HepG2 (cell line): ENCODE results near the gene VAC14. TPM values are rescaled to one million over a fixed set of nuclear protein-coding genes. Genes with fewer than 3 reads are reported as not detected.

Experiments used
- ARNT2 ChIP-seq: sonication (generic); formaldehyde crosslinking; IDR thresholded peaks from 2 replicates; pipeline ENCODE4 v1.8.0; 2022; ENCODE audit warnings: mild to moderate bottlenecking, low read depth, missing genetic modification reagents, moderate library complexity
- CREM ChIP-seq, 2 experiments: sonication (generic) in 1 of 2; formaldehyde crosslinking in 1 of 2; IDR thresholded peaks; 2 replicates each; pipeline versions ENCODE4 v1.4.0 to v1.6.1; 2016 to 2020; ENCODE audit warnings: antibody characterized with exemption in 1 of 2, mild to moderate bottlenecking in 1 of 2, missing genetic modification reagents in 1 of 2
- FOXM1 ChIP-seq: sonication (generic); formaldehyde crosslinking; IDR thresholded peaks from 2 replicates; pipeline ENCODE4 v1.5.0; 2020; ENCODE audit warnings: missing genetic modification reagents
- GFI1 ChIP-seq: sonication (generic); formaldehyde crosslinking; IDR thresholded peaks from 2 replicates; pipeline ENCODE4 v1.5.0; 2020; ENCODE audit warnings: missing genetic modification reagents, mild to moderate bottlenecking, borderline replicate concordance
- MAFG ChIP-seq: sonication (generic); formaldehyde crosslinking; IDR thresholded peaks from 2 replicates; pipeline ENCODE4 v1.5.1; 2020; ENCODE audit warnings: mild to moderate bottlenecking, missing genetic modification reagents
- NFIB ChIP-seq: sonication (generic); formaldehyde crosslinking; IDR thresholded peaks from 2 replicates; pipeline ENCODE4 v1.9.0; 2021; ENCODE audit warnings: missing genetic modification reagents, mild to moderate bottlenecking, borderline replicate concordance
- NFYC ChIP-seq: IDR thresholded peaks from 2 replicates; pipeline ENCODE4 v1.6.1; 2016; ENCODE audit warnings: missing genetic modification reagents, missing compliant biosample characterization
- RAD51 ChIP-seq: fragments of 450-650 bp; IDR thresholded peaks from 2 replicates; pipeline ENCODE4 v1.6.1; 2016; ENCODE audit warnings: borderline replicate concordance
- RXRA ChIP-seq: sonication (generic); formaldehyde crosslinking; IDR thresholded peaks from 2 replicates; pipeline ENCODE4 v1.5.1; 2020; ENCODE audit warnings: missing genetic modification reagents
- RXRB ChIP-seq: IDR thresholded peaks from 2 replicates; pipeline ENCODE4 v1.6.1; 2016; ENCODE audit warnings: borderline replicate concordance, missing genetic modification reagents, missing compliant biosample characterization
- TBX2 ChIP-seq: sonication (generic); formaldehyde crosslinking; IDR thresholded peaks from 2 replicates; pipeline ENCODE4 v1.5.0; 2020; ENCODE audit warnings: missing genetic modification reagents, mild to moderate bottlenecking, borderline replicate concordance
- TEAD3 ChIP-seq: optimal IDR thresholded peaks from 2 replicates; pipeline ENCODE3; 2016; ENCODE audit warnings: borderline replicate concordance
- THAP11 ChIP-seq: IDR thresholded peaks from 2 replicates; pipeline ENCODE4 v1.6.1; 2016; ENCODE audit warnings: missing biosample characterization, missing genetic modification reagents
- ZFP36L2 ChIP-seq: sonication (generic); formaldehyde crosslinking; IDR thresholded peaks from 2 replicates; pipeline ENCODE4 v1.4.0; 2020; ENCODE audit warnings: missing genetic modification reagents
- ZNF180 ChIP-seq: sonication (generic); formaldehyde crosslinking; IDR thresholded peaks from 2 replicates; pipeline ENCODE4 v1.4.0; 2020; ENCODE audit warnings: low read depth, missing genetic modification reagents, borderline replicate concordance
- ZNF230 ChIP-seq: sonication (generic); formaldehyde crosslinking; IDR thresholded peaks from 2 replicates; pipeline ENCODE4 v1.4.0; 2020; ENCODE audit warnings: mild to moderate bottlenecking, missing genetic modification reagents
- ZNF264 ChIP-seq: sonication (generic); formaldehyde crosslinking; IDR thresholded peaks from 2 replicates; pipeline ENCODE4 v1.4.0; 2020; ENCODE audit warnings: missing genetic modification reagents
- ZNF441 ChIP-seq: sonication (generic); formaldehyde crosslinking; IDR thresholded peaks from 2 replicates; pipeline ENCODE4 v1.7.0; 2021; ENCODE audit warnings: missing genetic modification reagents, borderline replicate concordance
- ZNF562 ChIP-seq: sonication (generic); formaldehyde crosslinking; IDR thresholded peaks from 2 replicates; pipeline ENCODE4 v1.8.0; 2022; ENCODE audit warnings: missing genetic modification reagents, borderline replicate concordance
- ZNF776 ChIP-seq: sonication (generic); formaldehyde crosslinking; IDR thresholded peaks from 2 replicates; pipeline ENCODE4 v1.4.0; 2020; ENCODE audit warnings: mild to moderate bottlenecking, missing genetic modification reagents
- polyA plus RNA-seq, 8 experiments: library from polyadenylated mRNA; depleted of rRNA in 3 of 8; stranded (reverse) in 7 of 8; unstranded in 1 of 8; fragments of >200 nt; fragmentation: Illumina TruSeq in 4 of 8; extraction: Trizol in 4 of 8; gene quantifications; 2 replicates each; pipeline versions ENCODE4 v1.2.1 to v1.2.3, GENCODE V29; 2011 to 2016; ENCODE audit warnings: low read depth in 4 of 8, missing spikeins in 1 of 8, mixed read lengths in 1 of 8; ENCODE audit not compliant: insufficient read depth in 1 of 8
- total RNA-seq, 5 experiments: library from RNA; depleted of rRNA; stranded (reverse); fragments of >200 nt; fragmentation: Illumina TruSeq; extraction: Trizol; gene quantifications; 2 replicates each; pipeline ENCODE4 v1.2.3, GENCODE V29; 2016; ENCODE audit warnings: low read depth in 1 of 5
- TF ChIP-seq, protein P1 (sequence below): sonication (generic); formaldehyde crosslinking; IDR thresholded peaks from 2 replicates; pipeline ENCODE4 v1.4.0; 2020; ENCODE audit warnings: low read depth, mild to moderate bottlenecking, missing genetic modification reagents
- TF ChIP-seq, protein P2 (sequence below): sonication (generic); formaldehyde crosslinking; IDR thresholded peaks from 2 replicates; pipeline ENCODE4 v1.5.1; 2020; ENCODE audit warnings: mild to moderate bottlenecking, missing genetic modification reagents, moderate library complexity
- TF ChIP-seq, protein P3 (sequence below): sonication (generic); formaldehyde crosslinking; IDR thresholded peaks from 2 replicates; pipeline ENCODE4 v1.8.0; 2022; ENCODE audit warnings: mild to moderate bottlenecking, missing genetic modification reagents, moderate library complexity
- TF ChIP-seq, protein P4 (sequence below): IDR thresholded peaks from 2 replicates; pipeline ENCODE4 v1.6.1; 2016

VAC14 gene
- total and polyA plus RNA-seq, 2 of the 13 experiments (the other 11 are each of a cell fraction or from before 2014, with no cell fraction given): 23.5 to 24.6 TPM

DNA sequence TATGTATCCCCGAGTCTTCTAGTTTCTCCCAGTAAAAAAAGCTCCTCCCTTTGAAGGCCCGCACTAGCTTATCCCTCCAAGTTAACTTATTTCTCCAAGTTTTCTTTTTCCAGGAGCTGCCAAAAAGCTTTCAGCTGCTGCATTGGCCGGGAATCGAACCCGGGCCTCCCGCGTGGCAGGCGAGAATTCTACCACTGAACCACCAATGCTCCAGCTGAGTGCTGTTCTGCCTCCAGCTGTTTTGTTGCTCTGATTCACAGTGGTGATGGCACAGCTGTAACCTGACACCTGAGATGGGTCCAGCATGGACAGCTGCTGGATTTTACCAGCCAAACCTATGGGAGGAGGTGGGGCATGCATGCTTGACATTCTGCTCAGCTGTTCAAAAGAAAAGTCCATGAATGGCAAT lies 22.1 kb downstream of the VAC14 start (continued):
- TF ChIP-seq ZNF180 (no peak), TBX2 (CRISPR knock-in tag) (peak; percentile 17; the same call in 1 of the 2 replicates), FOXM1 (CRISPR knock-in tag) (no peak), THAP11 (CRISPR knock-in tag) (peak; percentile 55; the same call in 1 of the 2 replicates), ZNF562 (CRISPR knock-in tag) (no peak), TEAD3 (CRISPR knock-in tag) (peak; percentile 80), ZFP36L2 (CRISPR knock-in tag) (no peak), ZNF230 (CRISPR knock-in tag) (no peak), ZNF776 (CRISPR knock-in tag) (no peak), RXRA (CRISPR knock-in tag) (0 out of 2 replicates have a peak, but pooled peaks have one; percentile 29), RXRB (CRISPR knock-in tag) (0 out of 2 replicates have a peak, but pooled peaks have one; percentile 25), GFI1 (CRISPR knock-in tag) (peak; percentile 49; the same call in 1 of the 2 replicates), ZNF264 (CRISPR knock-in tag) (no peak), ZNF441 (no peak), ARNT2 (0 out of 2 replicates have a peak, but pooled peaks have one; percentile 28), RAD51 (no peak), NFYC (no peak; the same call in 1 of the 2 replicates), CREM (IDR thresholded peaks at IDR 0.05) (no peak), CREM (CRISPR knock-in tag; IDR thresholded peaks at IDR 0.05) (no peak), NFIB (CRISPR knock-in tag) (no peak), MAFG (CRISPR knock-in tag) (no peak)
- TF ChIP-seq, protein P1, sequence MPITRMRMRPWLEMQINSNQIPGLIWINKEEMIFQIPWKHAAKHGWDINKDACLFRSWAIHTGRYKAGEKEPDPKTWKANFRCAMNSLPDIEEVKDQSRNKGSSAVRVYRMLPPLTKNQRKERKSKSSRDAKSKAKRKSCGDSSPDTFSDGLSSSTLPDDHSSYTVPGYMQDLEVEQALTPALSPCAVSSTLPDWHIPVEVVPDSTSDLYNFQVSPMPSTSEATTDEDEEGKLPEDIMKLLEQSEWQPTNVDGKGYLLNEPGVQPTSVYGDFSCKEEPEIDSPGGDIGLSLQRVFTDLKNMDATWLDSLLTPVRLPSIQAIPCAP (CRISPR knock-in tag): no peak
- TF ChIP-seq, protein P2, sequence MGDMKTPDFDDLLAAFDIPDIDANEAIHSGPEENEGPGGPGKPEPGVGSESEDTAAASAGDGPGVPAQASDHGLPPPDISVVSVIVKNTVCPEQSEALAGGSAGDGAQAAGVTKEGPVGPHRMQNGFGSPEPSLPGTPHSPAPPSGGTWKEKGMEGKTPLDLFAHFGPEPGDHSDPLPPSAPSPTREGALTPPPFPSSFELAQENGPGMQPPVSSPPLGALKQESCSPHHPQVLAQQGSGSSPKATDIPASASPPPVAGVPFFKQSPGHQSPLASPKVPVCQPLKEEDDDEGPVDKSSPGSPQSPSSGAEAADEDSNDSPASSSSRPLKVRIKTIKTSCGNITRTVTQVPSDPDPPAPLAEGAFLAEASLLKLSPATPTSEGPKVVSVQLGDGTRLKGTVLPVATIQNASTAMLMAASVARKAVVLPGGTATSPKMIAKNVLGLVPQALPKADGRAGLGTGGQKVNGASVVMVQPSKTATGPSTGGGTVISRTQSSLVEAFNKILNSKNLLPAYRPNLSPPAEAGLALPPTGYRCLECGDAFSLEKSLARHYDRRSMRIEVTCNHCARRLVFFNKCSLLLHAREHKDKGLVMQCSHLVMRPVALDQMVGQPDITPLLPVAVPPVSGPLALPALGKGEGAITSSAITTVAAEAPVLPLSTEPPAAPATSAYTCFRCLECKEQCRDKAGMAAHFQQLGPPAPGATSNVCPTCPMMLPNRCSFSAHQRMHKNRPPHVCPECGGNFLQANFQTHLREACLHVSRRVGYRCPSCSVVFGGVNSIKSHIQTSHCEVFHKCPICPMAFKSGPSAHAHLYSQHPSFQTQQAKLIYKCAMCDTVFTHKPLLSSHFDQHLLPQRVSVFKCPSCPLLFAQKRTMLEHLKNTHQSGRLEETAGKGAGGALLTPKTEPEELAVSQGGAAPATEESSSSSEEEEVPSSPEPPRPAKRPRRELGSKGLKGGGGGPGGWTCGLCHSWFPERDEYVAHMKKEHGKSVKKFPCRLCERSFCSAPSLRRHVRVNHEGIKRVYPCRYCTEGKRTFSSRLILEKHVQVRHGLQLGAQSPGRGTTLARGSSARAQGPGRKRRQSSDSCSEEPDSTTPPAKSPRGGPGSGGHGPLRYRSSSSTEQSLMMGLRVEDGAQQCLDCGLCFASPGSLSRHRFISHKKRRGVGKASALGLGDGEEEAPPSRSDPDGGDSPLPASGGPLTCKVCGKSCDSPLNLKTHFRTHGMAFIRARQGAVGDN (CRISPR knock-in tag): peak; percentile 50
- TF ChIP-seq, protein P3, sequence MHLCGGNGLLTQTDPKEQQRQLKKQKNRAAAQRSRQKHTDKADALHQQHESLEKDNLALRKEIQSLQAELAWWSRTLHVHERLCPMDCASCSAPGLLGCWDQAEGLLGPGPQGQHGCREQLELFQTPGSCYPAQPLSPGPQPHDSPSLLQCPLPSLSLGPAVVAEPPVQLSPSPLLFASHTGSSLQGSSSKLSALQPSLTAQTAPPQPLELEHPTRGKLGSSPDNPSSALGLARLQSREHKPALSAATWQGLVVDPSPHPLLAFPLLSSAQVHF (CRISPR knock-in tag): no peak
- TF ChIP-seq, protein P4, sequence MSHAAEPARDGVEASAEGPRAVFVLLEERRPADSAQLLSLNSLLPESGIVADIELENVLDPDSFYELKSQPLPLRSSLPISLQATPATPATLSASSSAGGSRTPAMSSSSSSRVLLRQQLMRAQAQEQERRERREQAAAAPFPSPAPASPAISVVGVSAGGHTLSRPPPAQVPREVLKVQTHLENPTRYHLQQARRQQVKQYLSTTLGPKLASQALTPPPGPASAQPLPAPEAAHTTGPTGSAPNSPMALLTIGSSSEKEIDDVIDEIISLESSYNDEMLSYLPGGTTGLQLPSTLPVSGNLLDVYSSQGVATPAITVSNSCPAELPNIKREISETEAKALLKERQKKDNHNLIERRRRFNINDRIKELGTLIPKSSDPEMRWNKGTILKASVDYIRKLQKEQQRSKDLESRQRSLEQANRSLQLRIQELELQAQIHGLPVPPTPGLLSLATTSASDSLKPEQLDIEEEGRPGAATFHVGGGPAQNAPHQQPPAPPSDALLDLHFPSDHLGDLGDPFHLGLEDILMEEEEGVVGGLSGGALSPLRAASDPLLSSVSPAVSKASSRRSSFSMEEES (CRISPR knock-in tag): no peak
